Astrocyte (in vitro differentiated cells and primary cell): ENCODE measurements around the gene PRR15. TPM values are rescaled to one million over a fixed set of nuclear protein-coding genes. Genes with fewer than 3 reads are reported as not detected.

ENCODE experiments used
- DNase-seq: peaks from one replicate; pipeline ENCODE4 v3.0.0-alpha.2; 2010; ENCODE audit warnings: low read depth
- FAIRE-seq: peaks from 2 replicates; lab custom pipeline; 2011; peaks lifted over from hg19 to GRCh38; lab: Jason Lieb, UNC
- H2AFZ ChIP-seq: 2 replicates; pipeline ENCODE4 v1.6.0; 2012; ENCODE audit warnings: low read depth, low read length, inconsistent platforms
- H3K27ac ChIP-seq: 2 replicates; pipeline ENCODE4 v1.5.1; 2011; ENCODE audit warnings: low read depth, low read length, inconsistent platforms
- H3K27me3 ChIP-seq: 2 replicates; pipeline ENCODE4 v1.6.0; 2011; ENCODE audit warnings: low read length, inconsistent platforms; ENCODE audit not compliant: insufficient read depth
- H3K36me3 ChIP-seq: 2 replicates; pipeline ENCODE4 v1.5.1; 2011; ENCODE audit warnings: low read length, inconsistent platforms; ENCODE audit not compliant: insufficient read depth
- H3K4me1 ChIP-seq: 2 replicates; pipeline ENCODE4 v1.5.1; 2011; ENCODE audit warnings: low read length, inconsistent platforms; ENCODE audit not compliant: insufficient read depth
- H3K4me2 ChIP-seq: 2 replicates; pipeline ENCODE4 v1.6.0; 2012; ENCODE audit warnings: low read length, inconsistent platforms
- H3K4me3 ChIP-seq: 2 replicates; pipeline ENCODE4 v1.5.1; 2011; ENCODE audit warnings: low read depth, mild to moderate bottlenecking, low read length, inconsistent platforms; ENCODE audit not compliant: insufficient read depth
- H3K79me2 ChIP-seq: 2 replicates; pipeline ENCODE4 v1.6.0; 2012; ENCODE audit warnings: mild to moderate bottlenecking, low read length, inconsistent platforms; ENCODE audit not compliant: insufficient read depth
- H3K9ac ChIP-seq: 2 replicates; pipeline ENCODE4 v1.6.0; 2012; ENCODE audit warnings: mild to moderate bottlenecking, low read length, inconsistent platforms
- H3K9me3 ChIP-seq: 2 replicates; pipeline ENCODE4 v1.5.1; 2012; ENCODE audit warnings: low read depth, mild to moderate bottlenecking, low read length, inconsistent platforms; ENCODE audit not compliant: insufficient read depth
- H4K20me1 ChIP-seq: 2 replicates; pipeline ENCODE4 v1.6.0; 2012; ENCODE audit warnings: low read length, inconsistent platforms; ENCODE audit not compliant: insufficient read depth
- H3K27ac Mint-ChIP-seq: one replicate; pipeline ENCODE4 v1.8.0; 2021; ENCODE audit warnings: mild to moderate bottlenecking, mixed read lengths; ENCODE audit not compliant: unreplicated experiment
- H3K27me3 Mint-ChIP-seq: one replicate; pipeline ENCODE4 v1.8.0; 2021; ENCODE audit warnings: low read depth, mixed read lengths; ENCODE audit not compliant: unreplicated experiment
- H3K36me3 Mint-ChIP-seq: one replicate; pipeline ENCODE4 v1.8.0; 2021; ENCODE audit warnings: low read depth, mixed read lengths; ENCODE audit not compliant: unreplicated experiment
- H3K4me1 Mint-ChIP-seq: one replicate; pipeline ENCODE4 v1.8.0; 2021; ENCODE audit warnings: low read depth, mixed read lengths; ENCODE audit not compliant: unreplicated experiment
- H3K4me3 Mint-ChIP-seq: one replicate; pipeline ENCODE4 v1.8.0; 2021; ENCODE audit warnings: mild to moderate bottlenecking, moderate library complexity, mixed read lengths; ENCODE audit not compliant: unreplicated experiment
- H3K9me3 Mint-ChIP-seq: one replicate; pipeline ENCODE4 v1.8.0; 2021; ENCODE audit warnings: mild to moderate bottlenecking, mixed read lengths; ENCODE audit not compliant: unreplicated experiment
- CTCF ChIP-seq: IDR thresholded peaks from 2 replicates; pipeline ENCODE4 v1.5.1; 2011; ENCODE audit warnings: low read depth, mild to moderate bottlenecking, inconsistent platforms, low read length, moderate library complexity; ENCODE audit not compliant: insufficient read depth
- EZH2 ChIP-seq: IDR thresholded peaks from 2 replicates; pipeline ENCODE4 v1.6.1; 2012; ENCODE audit warnings: mild to moderate bottlenecking, low read length, inconsistent platforms; ENCODE audit not compliant: insufficient read depth
- total RNA-seq: library from RNA; stranded (reverse); gene quantifications from 2 replicates; pipeline ENCODE4 v1.2.1, GENCODE V29; 2021

The PRR15 gene
- total RNA-seq, 1 donor from 2014 or later, result 11.1 TPM

- no peak for TF ChIP-seq CTCF
- no peak for TF ChIP-seq EZH2
- H3K27me3 ChIP-seq, result peaks cover 32% of the 10 kb centered on the region
- no peak for FAIRE-seq
- H4K20me1 ChIP-seq, result no peaks in the 10 kb centered on the region
- no peak overlapping the region for H3K4me2 ChIP-seq
- no peaks in the 10 kb centered on the region for H3K36me3 ChIP-seq
- no peaks in the 10 kb centered on the region for H3K4me1 Mint-ChIP-seq
- no peak overlapping the region for H3K9ac ChIP-seq
- H3K27ac ChIP-seq, result no peak overlapping the region
- H3K4me1 ChIP-seq, result peaks cover 11% of the 10 kb centered on the region
- DNase-seq, result no peak
- no peak overlapping the region for H3K4me3 ChIP-seq
- no peak overlapping the region for H3K4me3 Mint-ChIP-seq
- H3K9me3 ChIP-seq, result no peaks in the 10 kb centered on the region
- H3K9me3 Mint-ChIP-seq, result no peaks in the 10 kb centered on the region
- no peaks in the 10 kb centered on the region for H3K79me2 ChIP-seq
- peaks cover 2% of the 10 kb centered on the region for H3K36me3 Mint-ChIP-seq
- no peak overlapping the region for H2AFZ ChIP-seq
- peaks cover 11% of the 10 kb centered on the region for H3K27me3 Mint-ChIP-seq
- H3K27ac Mint-ChIP-seq, result no peak overlapping the region
Observed at GRCh38 chr7:29569648-29570047, 6.0 kb downstream of the PRR15 start.

GRCh38 chr7:29572558-29572957, 8.9 kb downstream of the PRR15 start:
- Mint-ChIP-seq H3K36me3 (peaks cover 4% of the 10 kb centered on the region), H3K4me3 (no peak overlapping the region), H3K4me1 (no peaks in the 10 kb centered on the region), H3K9me3 (peaks cover 7% of the 10 kb centered on the region), H3K27me3 (peaks cover 7% of the 10 kb centered on the region), H3K27ac (no peak overlapping the region)
- no peak overlapping the region for H2AFZ ChIP-seq
- no peak overlapping the region for H3K4me2 ChIP-seq
- peaks cover 14% of the 10 kb centered on the region for H3K27me3 ChIP-seq
- TF ChIP-seq EZH2 (no peak), CTCF (no peak)
- no peak overlapping the region for H3K9ac ChIP-seq
- H3K36me3 ChIP-seq, result no peaks in the 10 kb centered on the region
- no peak for FAIRE-seq
- H3K79me2 ChIP-seq, result no peaks in the 10 kb centered on the region
- H3K4me1 ChIP-seq, result no peaks in the 10 kb centered on the region
- H3K27ac ChIP-seq, result no peak overlapping the region
- H3K4me3 ChIP-seq, result no peak overlapping the region
- peaks cover 5% of the 10 kb centered on the region for H3K9me3 ChIP-seq
- H4K20me1 ChIP-seq, result no peaks in the 10 kb centered on the region
- DNase-seq, result no peak

DNA sequence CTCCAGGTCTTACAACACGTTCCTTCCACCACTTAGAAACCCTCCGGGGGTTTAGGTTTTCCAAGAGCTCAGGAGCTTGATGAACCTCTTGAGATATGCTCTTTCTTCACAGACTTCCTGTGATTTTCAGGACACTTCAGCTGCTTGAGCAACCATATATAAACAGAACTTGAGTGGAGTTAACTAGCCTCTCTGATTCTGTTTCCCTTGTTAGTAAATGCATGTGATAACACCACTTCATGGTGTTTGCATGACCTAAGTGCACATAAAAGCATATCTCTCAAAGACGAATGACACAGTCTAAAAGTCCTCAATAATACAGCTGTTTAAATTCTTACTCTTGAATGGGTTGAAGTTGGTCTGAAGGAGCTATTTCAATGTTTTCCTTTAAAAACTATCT, 9.9 kb downstream of the PRR15 start:
- Mint-ChIP-seq H3K27me3 (peaks cover 7% of the 10 kb centered on the region), H3K27ac (no peak overlapping the region), H3K36me3 (peaks cover 4% of the 10 kb centered on the region), H3K4me1 (no peaks in the 10 kb centered on the region), H3K4me3 (no peak overlapping the region), H3K9me3 (peaks cover 7% of the 10 kb centered on the region)
- Histone ChIP-seq H3K27ac (no peak overlapping the region), H3K27me3 (peaks cover 11% of the 10 kb centered on the region), H3K4me2 (no peak overlapping the region), H2AFZ (no peak overlapping the region), H3K9ac (no peak overlapping the region), H3K4me3 (no peak overlapping the region), H3K4me1 (no peaks in the 10 kb centered on the region), H3K9me3 (peaks cover 7% of the 10 kb centered on the region), H3K36me3 (no peaks in the 10 kb centered on the region), H3K79me2 (no peaks in the 10 kb centered on the region), H4K20me1 (no peaks in the 10 kb centered on the region)
- FAIRE-seq, result no peak
- DNase-seq, result no peak
- TF ChIP-seq EZH2 (no peak), CTCF (no peak)
